ENCODE results near the gene RAPGEF1.

GRCh38 chr9:131697097-131697496 lies 42.8 kb downstream of the RAPGEF1 start:
- no peak for TF ChIP-seq CTCF (IDR thresholded peaks at IDR 0.05)
- no peak for TF ChIP-seq POLR2AphosphoS5 (IDR thresholded peaks at IDR 0.05)
